ENCODE results near the gene PGBD4.

Gene PGBD4

DNA sequence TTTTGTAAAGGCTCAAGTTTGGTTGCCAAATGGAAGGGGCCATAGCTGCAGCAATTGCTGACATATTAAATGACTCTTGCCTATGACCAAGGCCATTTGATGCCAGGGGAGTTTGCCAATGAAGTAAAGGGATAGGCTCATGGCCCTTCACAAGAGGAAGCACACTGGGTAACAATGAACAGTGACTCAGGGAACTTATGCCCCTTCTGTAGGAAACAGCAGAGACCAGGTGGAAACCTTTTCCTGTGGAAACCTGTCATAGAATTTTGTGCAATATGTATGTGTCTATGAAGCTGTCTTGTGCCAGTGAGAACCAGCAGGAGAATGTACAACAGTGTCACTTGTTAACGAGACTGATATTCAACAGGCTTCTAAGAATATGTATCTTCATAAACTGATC lies 37.4 kb upstream of the PGBD4 start:
- no peak for DNase-seq (ENCODE audit: low read depth)
- H3K4me3 ChIP-seq (ENCODE audit: control insufficient read depth, low read depth, low read length) = no peak overlapping the region
- TF ChIP-seq, protein P1, sequence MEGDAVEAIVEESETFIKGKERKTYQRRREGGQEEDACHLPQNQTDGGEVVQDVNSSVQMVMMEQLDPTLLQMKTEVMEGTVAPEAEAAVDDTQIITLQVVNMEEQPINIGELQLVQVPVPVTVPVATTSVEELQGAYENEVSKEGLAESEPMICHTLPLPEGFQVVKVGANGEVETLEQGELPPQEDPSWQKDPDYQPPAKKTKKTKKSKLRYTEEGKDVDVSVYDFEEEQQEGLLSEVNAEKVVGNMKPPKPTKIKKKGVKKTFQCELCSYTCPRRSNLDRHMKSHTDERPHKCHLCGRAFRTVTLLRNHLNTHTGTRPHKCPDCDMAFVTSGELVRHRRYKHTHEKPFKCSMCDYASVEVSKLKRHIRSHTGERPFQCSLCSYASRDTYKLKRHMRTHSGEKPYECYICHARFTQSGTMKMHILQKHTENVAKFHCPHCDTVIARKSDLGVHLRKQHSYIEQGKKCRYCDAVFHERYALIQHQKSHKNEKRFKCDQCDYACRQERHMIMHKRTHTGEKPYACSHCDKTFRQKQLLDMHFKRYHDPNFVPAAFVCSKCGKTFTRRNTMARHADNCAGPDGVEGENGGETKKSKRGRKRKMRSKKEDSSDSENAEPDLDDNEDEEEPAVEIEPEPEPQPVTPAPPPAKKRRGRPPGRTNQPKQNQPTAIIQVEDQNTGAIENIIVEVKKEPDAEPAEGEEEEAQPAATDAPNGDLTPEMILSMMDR (conservative IDR thresholded peaks at IDR 0.05; ENCODE audit: control insufficient read depth, insufficient read depth, low read depth, low read length) = no peak

DNA sequence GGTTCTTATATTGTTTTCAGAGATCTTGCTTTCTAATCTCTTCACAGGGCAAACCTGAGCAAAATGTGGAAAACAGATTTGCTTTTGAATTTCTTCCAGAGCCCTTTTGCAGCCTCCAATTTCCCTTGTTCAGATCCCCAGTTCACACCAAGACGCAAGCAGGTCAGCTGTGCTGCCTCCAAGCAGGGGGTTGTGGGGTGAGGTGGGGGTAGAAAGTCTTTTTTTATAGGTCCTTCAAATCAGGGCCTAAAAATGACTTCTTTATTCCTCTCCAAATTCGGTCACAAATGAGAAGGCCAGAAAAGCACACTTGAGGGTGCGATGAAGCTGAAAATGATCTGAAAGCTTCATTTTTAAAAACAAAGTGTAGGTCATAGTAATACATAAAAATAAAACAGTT lies 36.6 kb upstream of the PGBD4 start:
- DNase-seq (ENCODE audit: low read depth) = no peak
- TF ChIP-seq, protein P1 (conservative IDR thresholded peaks at IDR 0.05; ENCODE audit: control insufficient read depth, insufficient read depth, low read depth, low read length) = no peak
- no peak overlapping the region for H3K4me3 ChIP-seq (ENCODE audit: control insufficient read depth, low read depth, low read length)

DNA sequence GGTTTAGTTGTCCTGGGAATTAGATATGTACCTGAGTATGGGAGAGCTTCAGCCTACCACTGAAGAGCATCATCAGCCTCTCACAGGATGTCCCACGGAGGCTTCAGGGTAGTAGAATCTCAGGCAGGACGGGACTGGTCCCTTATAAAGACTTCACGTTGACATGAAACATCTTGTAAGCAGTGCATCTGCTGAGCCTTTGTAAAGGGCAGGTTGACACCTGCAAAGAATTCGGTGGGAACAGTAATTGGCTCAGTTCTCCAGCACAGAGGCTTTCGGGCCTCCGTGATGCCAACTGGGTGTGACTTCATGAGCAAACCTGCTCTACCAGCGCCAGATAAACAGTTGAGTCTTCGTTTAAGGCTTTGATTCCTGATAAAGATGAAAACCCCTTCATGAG lies 35.9 kb upstream of the PGBD4 start:
- no peak for DNase-seq (ENCODE audit: low read depth)
- TF ChIP-seq, protein P1 (conservative IDR thresholded peaks at IDR 0.05; ENCODE audit: control insufficient read depth, insufficient read depth, low read depth, low read length) = no peak

DNA sequence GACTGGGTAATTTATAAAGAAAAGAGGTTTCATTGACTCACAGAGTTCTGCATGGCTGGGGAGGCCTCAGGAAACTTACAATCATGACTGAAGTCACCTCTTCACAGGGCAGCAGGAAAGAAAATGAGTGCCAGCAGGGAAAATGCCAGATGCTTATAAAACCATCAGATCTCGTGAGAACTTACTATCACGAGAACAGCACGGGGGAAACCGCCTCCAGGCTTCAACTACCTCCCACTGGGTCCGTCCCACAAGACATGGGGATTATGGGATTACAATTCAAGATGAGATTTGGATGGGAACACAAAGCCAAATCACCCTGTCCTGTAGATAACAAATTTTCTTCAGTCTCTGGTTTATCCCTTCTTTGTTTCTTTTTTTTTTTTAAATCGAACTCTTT lies 31.9 kb upstream of the PGBD4 start:
- no peak overlapping the region for H3K4me3 ChIP-seq (ENCODE audit: control insufficient read depth, low read depth, low read length)
- DNase-seq (ENCODE audit: low read depth) = no peak
- TF ChIP-seq, protein P1 (conservative IDR thresholded peaks at IDR 0.05; ENCODE audit: control insufficient read depth, insufficient read depth, low read depth, low read length) = no peak

More for the DNA sequence above, 35.9 kb upstream of the PGBD4 start:
- H3K4me3 ChIP-seq (ENCODE audit: control insufficient read depth, low read depth, low read length) = no peak overlapping the region

DNA sequence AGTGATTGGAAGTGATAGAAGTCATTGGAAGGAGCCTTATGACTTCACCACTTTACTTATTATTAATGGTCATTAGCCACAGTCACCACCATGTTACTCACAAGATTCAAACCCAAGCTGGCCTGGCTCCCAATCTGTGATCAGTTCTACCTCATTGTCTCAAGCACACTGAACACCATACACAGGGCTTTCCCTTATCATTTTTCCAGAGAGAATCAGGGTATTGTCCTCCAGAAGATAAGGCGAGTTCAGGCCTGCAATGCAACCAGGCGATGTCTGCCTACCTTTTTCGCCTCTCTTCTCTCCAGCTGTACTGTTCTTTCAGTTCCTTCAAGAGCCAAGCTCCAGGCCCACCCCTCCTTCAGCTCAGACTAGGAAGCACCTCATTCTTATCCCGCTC lies 25.1 kb upstream of the PGBD4 start:
- no peak overlapping the region for H3K4me3 ChIP-seq (ENCODE audit: control insufficient read depth, low read depth, low read length)
- no peak for DNase-seq (ENCODE audit: low read depth)
- TF ChIP-seq, protein P1 (conservative IDR thresholded peaks at IDR 0.05; ENCODE audit: control insufficient read depth, insufficient read depth, low read depth, low read length) = no peak

DNA sequence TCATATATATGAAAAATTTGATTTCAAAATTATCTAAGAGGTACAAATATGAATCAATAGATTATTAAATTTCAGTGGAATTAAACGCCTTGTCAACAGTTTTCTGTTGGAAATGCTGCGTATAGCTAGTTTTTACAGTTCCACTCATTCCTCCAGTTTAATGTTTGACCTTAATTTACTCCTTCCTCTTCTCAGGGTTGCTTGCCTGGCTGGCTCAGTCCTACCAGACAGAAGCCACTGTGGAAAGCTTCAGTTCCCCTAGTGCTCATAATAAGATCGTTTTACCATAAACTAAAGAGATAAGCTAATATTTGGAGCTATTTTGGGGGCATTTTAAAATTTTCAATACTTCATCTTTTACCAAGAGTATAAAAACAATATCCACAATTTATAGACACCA lies 23.0 kb upstream of the PGBD4 start:
- H3K4me3 ChIP-seq (ENCODE audit: control insufficient read depth, low read depth, low read length) = no peak overlapping the region
- TF ChIP-seq, protein P1 (conservative IDR thresholded peaks at IDR 0.05; ENCODE audit: control insufficient read depth, insufficient read depth, low read depth, low read length) = no peak
- no peak for DNase-seq (ENCODE audit: low read depth)

DNA sequence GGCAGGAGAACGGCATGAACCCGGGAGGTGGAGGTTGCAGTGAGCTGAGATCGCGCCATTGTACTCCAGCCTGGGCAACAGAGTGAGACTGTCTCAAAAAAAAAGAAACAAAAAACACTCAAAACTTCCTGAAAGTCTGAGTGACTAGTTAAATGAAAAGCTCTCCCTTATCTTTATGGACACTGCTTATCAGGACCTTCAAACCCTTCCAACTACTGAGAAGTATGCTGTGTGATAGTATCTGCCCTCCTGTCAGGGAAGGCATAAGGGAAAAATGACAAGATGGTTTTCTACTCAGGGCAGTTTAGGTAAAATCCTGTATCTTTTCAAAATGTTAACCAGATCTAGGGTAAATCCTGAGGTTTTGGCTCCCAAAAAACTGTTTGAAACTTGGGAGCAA lies 22.0 kb upstream of the PGBD4 start:
- DNase-seq (ENCODE audit: low read depth) = no peak
- TF ChIP-seq, protein P1 (conservative IDR thresholded peaks at IDR 0.05; ENCODE audit: control insufficient read depth, insufficient read depth, low read depth, low read length) = no peak
- no peak overlapping the region for H3K4me3 ChIP-seq (ENCODE audit: control insufficient read depth, low read depth, low read length)

Measured in fibroblast of mammary gland (primary cell).